Chondrocyte (in vitro differentiated cells): ENCODE results near the gene SPTBN4. TPM values are rescaled to one million over a fixed set of nuclear protein-coding genes. Genes with fewer than 3 reads are reported as not detected.

Experiments
- DNase-seq: peaks from one replicate; pipeline ENCODE4 v3.0.0; 2021; ENCODE audit warnings: mixed read lengths, low spot score
- H3K27ac Mint-ChIP-seq: one replicate; pipeline ENCODE4 v1.8.0; 2021; ENCODE audit warnings: mild to moderate bottlenecking, moderate library complexity, mixed read lengths; ENCODE audit not compliant: unreplicated experiment
- H3K27me3 Mint-ChIP-seq: 2 replicates; pipeline ENCODE4 v1.8.0; 2021; ENCODE audit warnings: low read depth, mixed read lengths
- H3K36me3 Mint-ChIP-seq: 2 replicates; pipeline ENCODE4 v1.8.0; 2021; ENCODE audit warnings: low read depth, mixed read lengths
- H3K4me1 Mint-ChIP-seq: 2 replicates; pipeline ENCODE4 v1.8.0; 2021; ENCODE audit warnings: low read depth, mild to moderate bottlenecking, mixed read lengths
- H3K4me3 Mint-ChIP-seq: one replicate; pipeline ENCODE4 v1.8.0; 2021; ENCODE audit warnings: mild to moderate bottlenecking, moderate library complexity, mixed read lengths; ENCODE audit not compliant: unreplicated experiment
- H3K9me3 Mint-ChIP-seq: 2 replicates; pipeline ENCODE4 v1.8.0; 2021; ENCODE audit warnings: low read depth, mixed read lengths
- total RNA-seq: library from RNA; stranded (reverse); gene quantifications from 3 replicates; pipeline ENCODE4 v1.2.1, GENCODE V29; 2021
- TF ChIP-seq, protein P1 (sequence below): fragments of 200-600 bp; sonication (generic); IDR thresholded peaks from 2 replicates; pipeline ENCODE4 v1.5.0; 2021; ENCODE audit warnings: antibody characterized with exemption, mild to moderate bottlenecking, moderate library complexity

SPTBN4 gene
- total RNA-seq, 1 donor from 2014 or later, result 2.5 TPM

DNA sequence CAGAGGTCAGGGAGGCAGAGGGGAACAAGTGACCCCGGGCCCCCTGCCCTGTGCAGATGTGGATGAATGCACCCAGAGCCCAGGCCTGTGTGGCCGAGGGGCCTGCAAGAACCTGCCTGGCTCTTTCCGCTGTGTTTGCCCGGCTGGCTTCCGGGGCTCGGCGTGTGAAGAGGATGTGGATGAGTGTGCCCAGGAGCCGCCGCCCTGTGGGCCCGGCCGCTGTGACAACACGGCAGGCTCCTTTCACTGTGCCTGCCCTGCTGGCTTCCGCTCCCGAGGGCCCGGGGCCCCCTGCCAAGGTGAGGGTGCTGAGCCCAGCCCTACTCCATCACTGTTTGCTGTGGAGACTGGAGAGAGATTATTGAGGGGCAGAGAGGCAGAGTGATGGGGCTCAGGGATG lies 144.3 kb downstream of the SPTBN4 start:
- no peak overlapping the region for H3K4me3 Mint-ChIP-seq
- H3K9me3 Mint-ChIP-seq, result no peaks in the 10 kb centered on the region
- H3K36me3 Mint-ChIP-seq, result no peaks in the 10 kb centered on the region
- TF ChIP-seq, protein P1, sequence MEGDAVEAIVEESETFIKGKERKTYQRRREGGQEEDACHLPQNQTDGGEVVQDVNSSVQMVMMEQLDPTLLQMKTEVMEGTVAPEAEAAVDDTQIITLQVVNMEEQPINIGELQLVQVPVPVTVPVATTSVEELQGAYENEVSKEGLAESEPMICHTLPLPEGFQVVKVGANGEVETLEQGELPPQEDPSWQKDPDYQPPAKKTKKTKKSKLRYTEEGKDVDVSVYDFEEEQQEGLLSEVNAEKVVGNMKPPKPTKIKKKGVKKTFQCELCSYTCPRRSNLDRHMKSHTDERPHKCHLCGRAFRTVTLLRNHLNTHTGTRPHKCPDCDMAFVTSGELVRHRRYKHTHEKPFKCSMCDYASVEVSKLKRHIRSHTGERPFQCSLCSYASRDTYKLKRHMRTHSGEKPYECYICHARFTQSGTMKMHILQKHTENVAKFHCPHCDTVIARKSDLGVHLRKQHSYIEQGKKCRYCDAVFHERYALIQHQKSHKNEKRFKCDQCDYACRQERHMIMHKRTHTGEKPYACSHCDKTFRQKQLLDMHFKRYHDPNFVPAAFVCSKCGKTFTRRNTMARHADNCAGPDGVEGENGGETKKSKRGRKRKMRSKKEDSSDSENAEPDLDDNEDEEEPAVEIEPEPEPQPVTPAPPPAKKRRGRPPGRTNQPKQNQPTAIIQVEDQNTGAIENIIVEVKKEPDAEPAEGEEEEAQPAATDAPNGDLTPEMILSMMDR, result no peak
- peaks cover 36% of the 10 kb centered on the region for H3K4me1 Mint-ChIP-seq
- peak; percentile 87 for DNase-seq
- no peak overlapping the region for H3K27ac Mint-ChIP-seq
- H3K27me3 Mint-ChIP-seq, result no peaks in the 10 kb centered on the region

DNA sequence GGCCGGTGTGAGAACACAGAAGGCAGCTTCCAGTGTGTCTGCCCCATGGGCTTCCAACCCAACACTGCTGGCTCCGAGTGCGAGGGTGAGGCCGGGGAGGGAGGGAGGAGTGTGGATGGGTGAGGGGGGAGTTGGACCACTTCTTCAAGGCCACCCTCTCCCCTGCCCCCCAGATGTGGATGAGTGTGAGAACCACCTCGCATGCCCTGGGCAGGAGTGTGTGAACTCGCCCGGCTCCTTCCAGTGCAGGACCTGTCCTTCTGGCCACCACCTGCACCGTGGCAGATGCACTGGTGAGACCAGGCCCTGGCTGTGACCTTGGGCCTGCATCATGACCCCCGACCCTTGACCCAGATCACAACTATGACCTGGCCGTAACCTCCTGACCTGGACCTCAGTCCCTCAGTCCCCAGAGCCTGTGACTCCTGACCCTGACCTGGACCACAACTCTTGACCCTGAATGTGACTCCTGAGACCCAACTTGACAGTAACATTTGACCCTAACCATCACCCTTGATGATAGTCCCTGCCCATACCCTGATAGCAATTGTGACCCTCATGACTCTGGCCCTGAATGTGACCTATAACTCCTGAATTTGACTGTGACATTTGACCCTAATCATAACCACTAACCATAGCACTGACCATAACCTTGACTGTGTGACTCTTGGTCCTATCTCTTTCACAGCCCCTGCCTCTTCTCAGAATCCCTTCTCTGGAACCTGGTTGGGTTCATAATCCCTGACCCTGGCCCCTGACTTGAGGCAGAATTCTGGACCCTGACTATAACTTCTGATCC lies 145.3 kb downstream of the SPTBN4 start:
- Mint-ChIP-seq H3K4me1 (peaks cover 35% of the 10 kb centered on the region), H3K4me3 (no peak overlapping the region), H3K36me3 (no peaks in the 10 kb centered on the region), H3K9me3 (no peaks in the 10 kb centered on the region), H3K27me3 (no peaks in the 10 kb centered on the region), H3K27ac (peak overlapping the region; percentile 85)
- peak; percentile 84 for DNase-seq
- TF ChIP-seq, protein P1, result no peak

DNA sequence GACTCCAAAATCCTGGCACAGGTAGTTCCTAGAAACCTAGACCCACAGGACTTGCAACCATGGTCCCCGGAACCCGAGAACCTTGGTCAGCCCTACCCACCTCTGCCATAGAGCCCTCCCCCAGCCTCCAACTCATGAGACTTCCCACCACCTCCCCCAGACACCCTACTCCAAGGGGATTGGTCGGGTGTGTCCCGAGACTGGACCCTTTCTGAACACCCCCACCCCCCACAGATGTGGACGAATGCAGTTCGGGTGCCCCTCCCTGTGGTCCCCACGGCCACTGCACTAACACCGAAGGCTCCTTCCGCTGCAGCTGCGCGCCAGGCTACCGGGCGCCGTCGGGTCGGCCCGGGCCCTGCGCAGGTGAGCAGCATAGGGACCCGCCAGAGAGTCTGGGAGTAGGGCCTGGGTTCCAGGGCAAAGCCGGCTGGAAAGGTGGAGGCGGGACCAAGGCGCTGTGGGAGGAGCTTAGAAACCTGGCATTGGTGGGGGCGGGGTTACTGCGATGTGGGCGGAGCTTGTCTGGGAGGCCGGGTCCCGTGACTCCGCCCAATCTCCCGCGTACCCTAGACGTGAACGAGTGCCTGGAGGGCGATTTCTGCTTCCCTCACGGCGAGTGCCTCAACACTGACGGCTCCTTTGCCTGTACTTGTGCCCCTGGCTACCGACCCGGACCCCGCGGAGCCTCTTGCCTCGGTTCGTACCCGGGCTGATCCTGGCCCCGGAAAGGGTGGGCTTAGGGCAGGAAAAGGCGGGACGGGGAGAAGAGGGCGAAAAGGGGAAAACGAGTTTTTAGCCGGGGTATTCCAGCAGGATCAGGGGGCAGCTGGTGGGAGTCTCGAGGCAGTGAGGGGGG lies 146.3 kb downstream of the SPTBN4 start:
- DNase-seq, result peak; percentile 94
- no peaks in the 10 kb centered on the region for H3K27me3 Mint-ChIP-seq
- no peaks in the 10 kb centered on the region for H3K9me3 Mint-ChIP-seq
- H3K27ac Mint-ChIP-seq, result peak overlapping the region; percentile 98
- peaks cover 2% of the 10 kb centered on the region for H3K36me3 Mint-ChIP-seq
- TF ChIP-seq, protein P1, result no peak
- peak overlapping the region; percentile 92 for H3K4me3 Mint-ChIP-seq
- H3K4me1 Mint-ChIP-seq, result peaks cover 30% of the 10 kb centered on the region

DNA sequence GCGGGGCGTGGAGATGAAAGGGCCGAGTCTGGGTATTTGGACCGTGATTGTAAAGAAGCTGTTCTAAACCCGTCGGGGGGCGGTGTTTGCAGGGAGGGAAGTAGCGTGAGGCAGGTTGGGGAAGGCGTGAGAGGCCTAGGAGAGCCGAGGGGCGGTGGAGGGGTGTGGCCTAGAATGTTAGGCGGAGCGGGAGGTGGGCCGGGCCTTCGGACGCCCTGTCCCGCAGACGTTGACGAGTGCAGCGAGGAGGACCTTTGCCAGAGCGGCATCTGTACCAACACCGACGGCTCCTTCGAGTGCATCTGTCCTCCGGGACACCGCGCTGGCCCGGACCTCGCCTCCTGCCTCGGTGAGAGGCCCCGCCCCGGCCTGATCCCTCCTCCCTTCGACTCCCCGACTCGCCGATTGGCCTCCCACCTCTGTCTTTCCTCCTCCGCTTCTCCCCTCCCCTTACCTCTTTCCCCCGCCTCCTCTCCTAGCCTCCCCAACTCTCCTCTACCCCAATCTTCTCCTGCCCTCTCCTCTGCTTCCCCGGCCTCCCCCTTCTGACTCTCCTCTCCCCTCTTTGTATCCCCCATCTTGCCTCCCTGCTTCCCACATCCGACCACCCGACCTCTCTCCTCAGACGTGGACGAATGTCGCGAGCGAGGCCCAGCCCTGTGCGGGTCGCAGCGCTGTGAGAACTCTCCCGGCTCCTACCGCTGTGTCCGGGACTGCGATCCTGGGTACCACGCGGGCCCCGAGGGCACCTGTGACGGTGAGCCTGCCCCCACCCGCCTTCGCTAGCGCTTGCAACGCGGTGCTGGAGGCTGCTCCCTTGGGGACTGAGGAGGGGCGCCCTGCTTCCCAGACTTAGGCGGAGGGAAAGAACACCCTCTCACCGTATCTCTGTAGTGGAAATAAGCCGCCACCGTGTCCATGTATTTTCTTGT lies 147.2 kb downstream of the SPTBN4 start:
- peak overlapping the region; percentile 98 for H3K27ac Mint-ChIP-seq
- peaks cover 27% of the 10 kb centered on the region for H3K4me1 Mint-ChIP-seq
- peaks cover 2% of the 10 kb centered on the region for H3K36me3 Mint-ChIP-seq
- peak overlapping the region; percentile 92 for H3K4me3 Mint-ChIP-seq
- H3K9me3 Mint-ChIP-seq, result no peaks in the 10 kb centered on the region
- TF ChIP-seq, protein P1, result no peak
- H3K27me3 Mint-ChIP-seq, result no peaks in the 10 kb centered on the region
- no peak for DNase-seq
